ENCODE results near the gene ABCA1. TPM values are rescaled to one million over a fixed set of nuclear protein-coding genes. Genes with fewer than 3 reads are reported as not detected.

Gene ABCA1
- total RNA-seq, 1 experiment from 2014 or later: 0.69 TPM

DNA sequence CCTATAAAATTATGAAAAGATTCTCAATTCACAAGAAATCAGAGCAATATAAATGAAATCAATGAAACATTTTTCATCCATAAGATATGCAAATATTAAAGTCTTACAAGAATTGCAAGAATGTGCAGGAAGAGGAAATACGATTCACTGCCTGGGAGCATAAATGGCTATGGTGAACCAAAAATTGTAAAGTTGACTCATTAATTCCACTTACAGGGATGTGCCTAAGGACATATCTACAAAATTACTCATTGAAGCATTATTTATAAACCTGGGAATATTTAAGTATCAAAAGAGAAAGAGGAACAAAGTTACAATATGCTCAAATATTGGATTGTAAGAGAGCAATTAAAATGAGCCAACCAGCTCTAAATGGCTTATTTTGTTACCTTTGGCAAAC is 187.3 kb downstream of the ABCA1 start:
- ChIA-PET CTCF (no interaction called here), POLR2A (ENCODE audit: low non-redundant PET) (no interaction called here)
- TF ChIP-seq, protein P1, sequence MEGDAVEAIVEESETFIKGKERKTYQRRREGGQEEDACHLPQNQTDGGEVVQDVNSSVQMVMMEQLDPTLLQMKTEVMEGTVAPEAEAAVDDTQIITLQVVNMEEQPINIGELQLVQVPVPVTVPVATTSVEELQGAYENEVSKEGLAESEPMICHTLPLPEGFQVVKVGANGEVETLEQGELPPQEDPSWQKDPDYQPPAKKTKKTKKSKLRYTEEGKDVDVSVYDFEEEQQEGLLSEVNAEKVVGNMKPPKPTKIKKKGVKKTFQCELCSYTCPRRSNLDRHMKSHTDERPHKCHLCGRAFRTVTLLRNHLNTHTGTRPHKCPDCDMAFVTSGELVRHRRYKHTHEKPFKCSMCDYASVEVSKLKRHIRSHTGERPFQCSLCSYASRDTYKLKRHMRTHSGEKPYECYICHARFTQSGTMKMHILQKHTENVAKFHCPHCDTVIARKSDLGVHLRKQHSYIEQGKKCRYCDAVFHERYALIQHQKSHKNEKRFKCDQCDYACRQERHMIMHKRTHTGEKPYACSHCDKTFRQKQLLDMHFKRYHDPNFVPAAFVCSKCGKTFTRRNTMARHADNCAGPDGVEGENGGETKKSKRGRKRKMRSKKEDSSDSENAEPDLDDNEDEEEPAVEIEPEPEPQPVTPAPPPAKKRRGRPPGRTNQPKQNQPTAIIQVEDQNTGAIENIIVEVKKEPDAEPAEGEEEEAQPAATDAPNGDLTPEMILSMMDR (conservative IDR thresholded peaks at IDR 0.05; ENCODE audit: low read depth, low read length): no peak
- no peak for TF ChIP-seq EZH2 (IDR thresholded peaks at IDR 0.05; ENCODE audit: borderline replicate concordance, low read depth, low read length, poor library complexity, severe bottlenecking)
- Histone ChIP-seq H3K27ac (ENCODE audit: low read depth, low read length, poor library complexity, severe bottlenecking) (no peak overlapping the region), H3K27me3 (replicated peaks; ENCODE audit: insufficient read depth, low read depth, low read length, poor library complexity) (no peaks in the 10 kb centered on the region), H3K9me3 (ENCODE audit: low read depth, low read length, poor library complexity, severe bottlenecking) (no peaks in the 10 kb centered on the region), H3K4me1 (ENCODE audit: insufficient read depth, low read length, poor library complexity, severe bottlenecking) (no peaks in the 10 kb centered on the region), H3K36me3 (ENCODE audit: insufficient read depth, low read length, poor library complexity, severe bottlenecking) (no peaks in the 10 kb centered on the region), H3K4me3 (ENCODE audit: low read depth, low read length, poor library complexity, severe bottlenecking) (no peak overlapping the region)
- no TSS peak for BruUV-seq (replicated peaks)
- DNase-seq (ENCODE audit: low spot score): no peak
- intact Hi-C loops (cut with micrococcal nuclease; ENCODE audit: unreplicated experiment): loop anchor here (5.0 kb wide), 1 partner anchor 243 kb away; no protein-coding TSS in a partner anchor

DNA sequence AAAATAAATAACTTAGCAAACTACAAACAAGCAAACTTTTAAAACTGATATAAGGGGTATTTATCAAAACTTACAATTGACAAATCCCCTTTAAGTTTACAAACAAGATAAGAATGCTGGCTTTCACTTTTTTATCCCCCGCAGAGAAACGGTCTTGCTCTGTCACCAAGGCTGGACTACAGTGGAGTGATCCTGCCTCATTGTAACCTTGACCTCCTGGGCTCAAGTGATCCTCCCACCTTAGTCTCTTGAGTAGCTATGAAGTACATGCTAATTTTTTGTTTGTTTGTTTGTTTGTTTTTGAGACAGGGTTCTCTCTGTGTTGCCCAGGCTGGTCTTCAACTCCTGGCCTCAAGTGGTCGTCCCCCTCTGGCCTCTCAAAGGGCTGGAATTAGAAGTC is 189.5 kb downstream of the ABCA1 start:
- Histone ChIP-seq H3K36me3 (ENCODE audit: insufficient read depth, low read length, poor library complexity, severe bottlenecking) (no peaks in the 10 kb centered on the region), H3K4me1 (ENCODE audit: insufficient read depth, low read length, poor library complexity, severe bottlenecking) (no peaks in the 10 kb centered on the region), H3K27me3 (replicated peaks; ENCODE audit: insufficient read depth, low read depth, low read length, poor library complexity) (no peaks in the 10 kb centered on the region), H3K4me3 (ENCODE audit: low read depth, low read length, poor library complexity, severe bottlenecking) (no peak overlapping the region), H3K9me3 (ENCODE audit: low read depth, low read length, poor library complexity, severe bottlenecking) (no peaks in the 10 kb centered on the region), H3K27ac (ENCODE audit: low read depth, low read length, poor library complexity, severe bottlenecking) (no peak overlapping the region)
- DNase-seq (ENCODE audit: low spot score): no peak
- no TSS peak for BruUV-seq (replicated peaks)
- intact Hi-C loops (cut with micrococcal nuclease; ENCODE audit: unreplicated experiment): no loop called here
- TF ChIP-seq, protein P1 (conservative IDR thresholded peaks at IDR 0.05; ENCODE audit: low read depth, low read length): no peak
- no peak for TF ChIP-seq EZH2 (IDR thresholded peaks at IDR 0.05; ENCODE audit: borderline replicate concordance, low read depth, low read length, poor library complexity, severe bottlenecking)
- ChIA-PET CTCF (no interaction called here), POLR2A (ENCODE audit: low non-redundant PET) (no interaction called here)

Other genes with a start within 250 kb of the ABCA1 start
- not detected in 2 replicates for gene OR13D1, start 233.6 kb downstream of the ABCA1 start, total RNA-seq (2021)
- 13.6 and 14.7 TPM in 2 replicates for gene NIPSNAP3A, start 180.5 kb downstream of the ABCA1 start, total RNA-seq (2021)
- 0.48 and 0.75 TPM in 2 replicates for gene NIPSNAP3B, start 164.0 kb downstream of the ABCA1 start, total RNA-seq (2021)